SK-N-SH (cell line): ENCODE results near the gene RPL12. TPM values are rescaled to one million over a fixed set of nuclear protein-coding genes. Genes with fewer than 3 reads are reported as not detected.

Experiments
- CTCF ChIA-PET: fragments of 300-600, 350-600 bp; formaldehyde crosslinking; extraction: SDS; loops from one replicate; lab custom pipeline; 2021; lab: Yijun Ruan, JAX
- POLR2A ChIA-PET: fragments of 350-600 bp; sonication (Branson Sonifier 250); formaldehyde crosslinking; extraction: SDS; loops from one replicate; lab custom pipeline; 2020; ENCODE audit warnings: antibody characterized with exemption, inconsistent platforms; lab: Yijun Ruan, JAX
- DNase-seq: peaks from one replicate; pipeline ENCODE4 v3.0.0; 2012
- H2AFZ ChIP-seq: fragments of 200-600 bp; sonication (generic); 2 replicates; pipeline ENCODE4 v1.8.1; 2016; ENCODE audit warnings: antibody characterized with exemption, mild to moderate bottlenecking, low read depth
- H3F3A ChIP-seq: fragments of 200-600 bp; sonication (generic); replicated peaks from 2 replicates; pipeline ENCODE3; 2016; ENCODE audit warnings: antibody characterized with exemption, mild to moderate bottlenecking; ENCODE audit not compliant: insufficient read depth
- H3K27ac ChIP-seq, 2 experiments: fragments of 200-500 bp in 1 of 2; fragments of 200-600 bp in 1 of 2; sonication (Bioruptor generic) in 1 of 2; sonication (generic), shearing (Covaris generic) in 1 of 2; 2 replicates each; pipeline versions ENCODE4 v1.5.1 to v1.6.1; 2014 to 2016; ENCODE audit warnings: low read depth in 2 of 2, inconsistent platforms in 1 of 2, low read length in 1 of 2, mild to moderate bottlenecking in 1 of 2, mixed read lengths in 1 of 2
- H3K27me3 ChIP-seq: fragments of 200-600 bp; sonication (generic), shearing (Covaris generic); 2 replicates; pipeline ENCODE4 v1.6.1; 2016; ENCODE audit warnings: mixed run types; ENCODE audit not compliant: insufficient read depth
- H3K36me3 ChIP-seq, 2 experiments: fragments of 200-500 bp in 1 of 2; fragments of 200-600 bp in 1 of 2; sonication (Bioruptor generic) in 1 of 2; sonication (generic) in 1 of 2; replicated peaks in 1 of 2; 2 replicates each; pipeline versions ENCODE3 to v1.5.1; 2014 to 2016; ENCODE audit warnings: low read length in 1 of 2, mild to moderate bottlenecking in 1 of 2; ENCODE audit not compliant: insufficient read depth in 2 of 2, control insufficient read depth in 1 of 2
- H3K4me1 ChIP-seq, 2 experiments: fragments of 200-500 bp in 1 of 2; fragments of 200-600 bp in 1 of 2; sonication (Bioruptor generic) in 1 of 2; sonication (generic), shearing (Covaris generic) in 1 of 2; 2 replicates each; pipeline versions ENCODE4 v1.5.1 to v1.6.1; 2014 to 2016; ENCODE audit warnings: low read depth in 1 of 2, low read length in 1 of 2, mixed run types in 1 of 2; ENCODE audit not compliant: insufficient read depth in 2 of 2, control insufficient read depth in 1 of 2
- H3K4me2 ChIP-seq: fragments of 200-600 bp; sonication (generic), shearing (Covaris generic); 2 replicates; pipeline ENCODE4 v1.6.1; 2017; ENCODE audit warnings: mixed run types
- H3K4me3 ChIP-seq, 2 experiments: fragments of 200-500 bp in 1 of 2; fragments of 200-600 bp in 1 of 2; sonication (Bioruptor generic) in 1 of 2; sonication (generic), shearing (Covaris generic) in 1 of 2; 2 replicates each; pipeline versions ENCODE4 v1.5.1 to v1.8.1; 2014 to 2016; ENCODE audit warnings: low read depth in 2 of 2, inconsistent platforms in 1 of 2, low read length in 1 of 2, mild to moderate bottlenecking in 1 of 2, mixed read lengths in 1 of 2, moderate library complexity in 1 of 2
- H3K79me2 ChIP-seq: fragments of 200-600 bp; sonication (generic); 2 replicates; pipeline ENCODE4 v1.8.1; 2017; ENCODE audit warnings: mild to moderate bottlenecking; ENCODE audit not compliant: insufficient read depth
- H3K9ac ChIP-seq: fragments of 200-600 bp; sonication (generic); 2 replicates; pipeline ENCODE4 v1.6.1; 2017; ENCODE audit warnings: mixed run types
- H3K9me2 ChIP-seq: fragments of 200-600 bp; sonication (generic); 2 replicates; pipeline ENCODE4 v1.6.1; 2017; ENCODE audit warnings: mixed run types
- H3K9me3 ChIP-seq: fragments of 200-600 bp; sonication (generic); 2 replicates; pipeline ENCODE4 v1.6.1; 2017; ENCODE audit warnings: mixed run types, mild to moderate bottlenecking, moderate library complexity
- H4K20me1 ChIP-seq: fragments of 200-600 bp; sonication (generic); 2 replicates; pipeline ENCODE4 v1.6.1; 2017; ENCODE audit warnings: mild to moderate bottlenecking, mixed run types; ENCODE audit not compliant: insufficient read depth
- CHD2 ChIP-seq: fragments of 150-350 bp; IDR thresholded peaks from 2 replicates; pipeline ENCODE4 v1.6.1; 2018; ENCODE audit warnings: low read length; ENCODE audit not compliant: partially characterized antibody
- EP300 ChIP-seq, 2 experiments: IDR thresholded peaks; 2 replicates each; pipeline versions ENCODE4 v1.4.0 to v1.6.1; 2012; ENCODE audit warnings: borderline replicate concordance in 1 of 2, low read depth in 1 of 2, low read length in 1 of 2
- EZH2phosphoT487 ChIP-seq: fragments of 200-600 bp; sonication (generic); IDR thresholded peaks from 2 replicates; pipeline ENCODE4 v1.6.1; 2017; ENCODE audit warnings: low read depth, mixed run types, mild to moderate bottlenecking, antibody characterized with exemption, moderate library complexity, borderline replicate concordance
- FOSL2 ChIP-seq: IDR thresholded peaks from 2 replicates; pipeline ENCODE4 v1.4.0; 2012; ENCODE audit warnings: low read depth, mild to moderate bottlenecking, moderate library complexity, borderline replicate concordance
- FOXJ3 ChIP-seq: sonication (generic); formaldehyde crosslinking; IDR thresholded peaks from 2 replicates; pipeline ENCODE4 v1.5.1; 2020; ENCODE audit warnings: mild to moderate bottlenecking, missing genetic modification reagents
- FOXM1 ChIP-seq: IDR thresholded peaks from 2 replicates; pipeline ENCODE4 v1.4.0; 2012; ENCODE audit warnings: low read depth, mild to moderate bottlenecking
- GABPA ChIP-seq: IDR thresholded peaks from 2 replicates; pipeline ENCODE4 v1.4.0; 2012; ENCODE audit warnings: low read depth, mild to moderate bottlenecking
- GATA2 ChIP-seq: sonication (generic); formaldehyde crosslinking; IDR thresholded peaks from 2 replicates; pipeline ENCODE4 v1.5.0; 2020; ENCODE audit warnings: mild to moderate bottlenecking, missing genetic modification reagents
- JUND ChIP-seq: IDR thresholded peaks from 2 replicates; pipeline ENCODE4 v1.4.0; 2012
- MEF2A ChIP-seq: IDR thresholded peaks from 2 replicates; pipeline ENCODE4 v1.4.0; 2012; ENCODE audit warnings: low read depth, borderline replicate concordance
- NFIC ChIP-seq: IDR thresholded peaks from 2 replicates; pipeline ENCODE4 v1.4.0; 2012; ENCODE audit warnings: borderline replicate concordance
- POLR2AphosphoS5 ChIP-seq: IDR thresholded peaks from 2 replicates; pipeline ENCODE4 v1.6.1; 2012; ENCODE audit warnings: low read depth, low read length
- RAD21 ChIP-seq: IDR thresholded peaks from 2 replicates; pipeline ENCODE4 v1.6.1; 2012; ENCODE audit warnings: mild to moderate bottlenecking, low read length
- RCOR1 ChIP-seq: fragments of 150-350 bp; IDR thresholded peaks from 2 replicates; pipeline ENCODE4 v1.6.1; 2017; ENCODE audit warnings: antibody characterized with exemption, low read length
- RFX5 ChIP-seq: IDR thresholded peaks from 2 replicates; pipeline ENCODE4 v1.6.1; 2012; ENCODE audit warnings: mild to moderate bottlenecking, improper control_type of control experiment, low read length
- RXRA ChIP-seq: IDR thresholded peaks from 2 replicates; pipeline ENCODE4 v1.4.0; 2012; ENCODE audit warnings: low read depth, mild to moderate bottlenecking, borderline replicate concordance
- SIN3A ChIP-seq: IDR thresholded peaks from 2 replicates; pipeline ENCODE4 v1.6.1; 2012; ENCODE audit warnings: low read depth, mild to moderate bottlenecking, low read length, moderate library complexity, borderline replicate concordance
- SMC3 ChIP-seq: IDR thresholded peaks from 2 replicates; pipeline ENCODE4 v1.6.1; 2012; ENCODE audit warnings: low read depth, low read length, improper control_type of control experiment
- TCF12 ChIP-seq: IDR thresholded peaks from 2 replicates; pipeline ENCODE4 v1.4.0; 2012
- TEAD4 ChIP-seq: IDR thresholded peaks from 2 replicates; pipeline ENCODE4 v1.4.0; 2012; ENCODE audit warnings: mild to moderate bottlenecking, borderline replicate concordance; ENCODE audit not compliant: insufficient read depth
- YY1 ChIP-seq: IDR thresholded peaks from 2 replicates; pipeline ENCODE4 v1.4.0; 2012; ENCODE audit warnings: low read depth, mild to moderate bottlenecking
- WGBS: methylation state at CpG from one replicate; pipeline ENCODE4 v1.1.6; 2017; ENCODE audit warnings: low lambda C conversion rate; 5-methylcytosine and 5-hydroxymethylcytosine counted together
- polyA plus RNA-seq, 3 experiments: library from polyadenylated mRNA; depleted of rRNA; stranded (reverse); fragments of >200 nt; gene quantifications; 2 replicates each; pipeline ENCODE4 v1.2.3, GENCODE V29; 2012
- TF ChIP-seq, protein P1 (sequence below): IDR thresholded peaks from 2 replicates; pipeline ENCODE4 v1.4.0; 2012; ENCODE audit warnings: low read depth
- TF ChIP-seq, protein P2 (sequence below): IDR thresholded peaks from 2 replicates; pipeline ENCODE4; 2012
- TF ChIP-seq, protein P3 (sequence below): fragments of 150-350 bp; IDR thresholded peaks from 2 replicates; pipeline ENCODE4 v1.6.1; 2017; ENCODE audit warnings: antibody characterized with exemption, low read length, low read depth, borderline replicate concordance
- TF ChIP-seq, protein P4 (sequence below): fragments of 200-600 bp; sonication (generic); IDR thresholded peaks from 2 replicates; pipeline ENCODE4 v1.6.1; 2017; ENCODE audit warnings: antibody characterized with exemption, mild to moderate bottlenecking, moderate library complexity
- TF ChIP-seq, protein P5 (sequence below): IDR thresholded peaks from 2 replicates; pipeline ENCODE4 v1.4.0; 2012; ENCODE audit warnings: low read depth, borderline replicate concordance
- TF ChIP-seq, protein P6 (sequence below): fragments of 150-350 bp; IDR thresholded peaks from 2 replicates; pipeline ENCODE4 v1.6.1; 2016; ENCODE audit warnings: mild to moderate bottlenecking, low read depth, low read length

RPL12 gene
- 3,270 and 3,754 TPM in 2 replicates for polyA plus RNA-seq (2012; rRNA removed)
- polyA plus RNA-seq (2012; cell fraction: cytosol; rRNA removed), result 3,350 and 3,639 TPM in 2 replicates
- polyA plus RNA-seq (2012; cell fraction: nucleus; rRNA removed), result 595 and 635 TPM in 2 replicates

DNA sequence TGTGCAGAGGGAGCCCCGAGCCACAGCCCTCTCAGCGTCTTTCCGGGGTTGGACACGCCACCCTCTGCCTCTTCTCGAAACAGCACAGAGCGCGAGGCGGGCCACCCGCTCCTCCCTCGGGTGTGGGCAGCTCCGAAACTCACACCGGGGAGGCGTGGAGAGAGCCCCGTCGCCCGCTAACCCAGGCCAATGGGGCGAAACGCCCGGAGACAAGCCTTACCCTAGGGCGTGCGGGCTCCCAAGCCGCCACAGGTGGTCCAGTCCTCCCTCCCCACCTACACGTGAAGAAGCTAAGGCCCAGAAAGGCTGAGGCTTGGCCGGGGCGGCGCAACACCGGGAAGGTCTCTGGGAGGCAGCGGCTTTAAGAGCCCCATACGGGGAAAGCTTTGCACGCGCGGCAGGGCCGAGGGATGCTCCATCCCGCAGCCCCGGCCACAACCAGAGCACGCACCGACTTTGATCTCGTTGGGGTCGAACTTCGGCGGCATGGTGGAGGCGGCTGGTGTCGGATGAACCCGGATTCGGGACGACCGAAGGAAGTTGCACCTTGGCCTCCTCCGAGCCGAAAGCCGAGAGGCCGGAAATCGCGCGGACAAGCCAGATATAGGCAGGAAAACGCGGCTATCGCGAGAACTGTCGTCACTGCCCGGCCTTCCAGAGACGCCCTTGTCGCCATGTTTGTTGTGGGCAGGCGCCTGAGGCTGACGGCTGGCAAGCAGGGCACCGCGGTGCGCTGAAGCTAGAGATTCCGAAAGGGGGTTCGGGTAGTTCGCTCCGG lies at the start of gene RPL12, which contains the start of gene LRSAM1:
Gene RPL12 (minus strand): TSS at position 577 of the 778 bp plus-strand sequence. CDS start 89 bp downstream, at position 488.
Gene LRSAM1 (plus strand): TSS at position 681 of the 778 bp plus-strand sequence. CDS start 3,018 bp downstream, outside the sequence.
- H3K27me3 ChIP-seq, result no peaks in the 10 kb centered on the region
- WGBS, result 1% methylated on average over 26 of the region's 71 CpGs
- peak within 1 kb of the TSS; percentile 95 for H3K9ac ChIP-seq
- peak within 1 kb of the TSS; percentile 77 to 95 for H3K27ac ChIP-seq
- no peaks in the 10 kb centered on the region for H3K9me3 ChIP-seq
- H3K4me3 ChIP-seq, result peak within 1 kb of the TSS; percentile 92 to 99
- peaks cover 5 to 40% of the 10 kb centered on the region in 2 experiments; a peak in 3 of 4 replicates for H3K4me1 ChIP-seq
- H3K9me2 ChIP-seq, result no peaks in the 10 kb centered on the region
- peak within 1 kb of the TSS; percentile 90 for H2AFZ ChIP-seq
- CTCF ChIA-PET, result interaction anchor here (1.9 kb wide), 1 partner anchor 12 kb away, joined by 5 read pairs; no protein-coding TSS in a partner anchor
- H4K20me1 ChIP-seq, result peaks cover 47% of the 10 kb centered on the region
- peaks cover 36 to 60% of the 10 kb centered on the region in 2 experiments for H3K36me3 ChIP-seq
- peaks cover 53% of the 10 kb centered on the region for H3F3A ChIP-seq
- H3K4me2 ChIP-seq, result peak within 1 kb of the TSS; percentile 95
- peak; percentile 95 for DNase-seq
- H3K79me2 ChIP-seq, result peaks cover 66% of the 10 kb centered on the region
- POLR2A ChIA-PET, result interaction anchor here (0.5 to 3.2 kb wide), 10 partner anchors 10 to 227 kb away, joined by 3 to 12 read pairs (median 4); partner anchors contain the start of genes SLC2A8 and ZNF79
- TF ChIP-seq RCOR1 (peak; percentile 54; the same call in 1 of the 2 replicates), GATA2 (no peak), EZH2phosphoT487 (no peak), YY1 (peak; percentile 99), RXRA (no peak), FOXM1 (peak; percentile 52; the same call in 1 of the 2 replicates), JUND (peak; percentile 13; the same call in 1 of the 2 replicates), SIN3A (peak; percentile 99), FOXJ3 (0 out of 2 replicates have a peak, but pooled peaks have one; percentile 19), CHD2 (peak; percentile 99), MEF2A (no peak), NFIC (no peak), EP300 (IDR thresholded peaks at IDR 0.05; ENCODE audit: borderline replicate concordance in 1 of 2, low read depth in 1 of 2, low read length in 1 of 2) (peak in 1 of 2 experiments; percentile 20; a peak in 1 of 4 replicates), TCF12 (no peak; the same call in 1 of the 2 replicates), SMC3 (no peak), TEAD4 (no peak), RFX5 (no peak), POLR2AphosphoS5 (peak; percentile 100), FOSL2 (no peak; the same call in 1 of the 2 replicates), GABPA (peak; percentile 81), RAD21 (no peak)
- TF ChIP-seq, protein P1, sequence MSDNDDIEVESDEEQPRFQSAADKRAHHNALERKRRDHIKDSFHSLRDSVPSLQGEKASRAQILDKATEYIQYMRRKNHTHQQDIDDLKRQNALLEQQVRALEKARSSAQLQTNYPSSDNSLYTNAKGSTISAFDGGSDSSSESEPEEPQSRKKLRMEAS, result peak; percentile 91; the same call in 1 of the 2 replicates
- TF ChIP-seq, protein P2, sequence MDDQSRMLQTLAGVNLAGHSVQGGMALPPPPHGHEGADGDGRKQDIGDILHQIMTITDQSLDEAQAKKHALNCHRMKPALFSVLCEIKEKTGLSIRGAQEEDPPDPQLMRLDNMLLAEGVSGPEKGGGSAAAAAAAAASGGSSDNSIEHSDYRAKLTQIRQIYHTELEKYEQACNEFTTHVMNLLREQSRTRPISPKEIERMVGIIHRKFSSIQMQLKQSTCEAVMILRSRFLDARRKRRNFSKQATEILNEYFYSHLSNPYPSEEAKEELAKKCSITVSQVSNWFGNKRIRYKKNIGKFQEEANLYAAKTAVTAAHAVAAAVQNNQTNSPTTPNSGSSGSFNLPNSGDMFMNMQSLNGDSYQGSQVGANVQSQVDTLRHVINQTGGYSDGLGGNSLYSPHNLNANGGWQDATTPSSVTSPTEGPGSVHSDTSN, result peak; percentile 19; the same call in 1 of the 2 replicates
- TF ChIP-seq, protein P3, sequence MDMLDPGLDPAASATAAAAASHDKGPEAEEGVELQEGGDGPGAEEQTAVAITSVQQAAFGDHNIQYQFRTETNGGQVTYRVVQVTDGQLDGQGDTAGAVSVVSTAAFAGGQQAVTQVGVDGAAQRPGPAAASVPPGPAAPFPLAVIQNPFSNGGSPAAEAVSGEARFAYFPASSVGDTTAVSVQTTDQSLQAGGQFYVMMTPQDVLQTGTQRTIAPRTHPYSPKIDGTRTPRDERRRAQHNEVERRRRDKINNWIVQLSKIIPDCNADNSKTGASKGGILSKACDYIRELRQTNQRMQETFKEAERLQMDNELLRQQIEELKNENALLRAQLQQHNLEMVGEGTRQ, result no peak
- TF ChIP-seq, protein P4, sequence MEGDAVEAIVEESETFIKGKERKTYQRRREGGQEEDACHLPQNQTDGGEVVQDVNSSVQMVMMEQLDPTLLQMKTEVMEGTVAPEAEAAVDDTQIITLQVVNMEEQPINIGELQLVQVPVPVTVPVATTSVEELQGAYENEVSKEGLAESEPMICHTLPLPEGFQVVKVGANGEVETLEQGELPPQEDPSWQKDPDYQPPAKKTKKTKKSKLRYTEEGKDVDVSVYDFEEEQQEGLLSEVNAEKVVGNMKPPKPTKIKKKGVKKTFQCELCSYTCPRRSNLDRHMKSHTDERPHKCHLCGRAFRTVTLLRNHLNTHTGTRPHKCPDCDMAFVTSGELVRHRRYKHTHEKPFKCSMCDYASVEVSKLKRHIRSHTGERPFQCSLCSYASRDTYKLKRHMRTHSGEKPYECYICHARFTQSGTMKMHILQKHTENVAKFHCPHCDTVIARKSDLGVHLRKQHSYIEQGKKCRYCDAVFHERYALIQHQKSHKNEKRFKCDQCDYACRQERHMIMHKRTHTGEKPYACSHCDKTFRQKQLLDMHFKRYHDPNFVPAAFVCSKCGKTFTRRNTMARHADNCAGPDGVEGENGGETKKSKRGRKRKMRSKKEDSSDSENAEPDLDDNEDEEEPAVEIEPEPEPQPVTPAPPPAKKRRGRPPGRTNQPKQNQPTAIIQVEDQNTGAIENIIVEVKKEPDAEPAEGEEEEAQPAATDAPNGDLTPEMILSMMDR, result peak; percentile 10; the same call in 1 of the 2 replicates
- TF ChIP-seq, protein P5, sequence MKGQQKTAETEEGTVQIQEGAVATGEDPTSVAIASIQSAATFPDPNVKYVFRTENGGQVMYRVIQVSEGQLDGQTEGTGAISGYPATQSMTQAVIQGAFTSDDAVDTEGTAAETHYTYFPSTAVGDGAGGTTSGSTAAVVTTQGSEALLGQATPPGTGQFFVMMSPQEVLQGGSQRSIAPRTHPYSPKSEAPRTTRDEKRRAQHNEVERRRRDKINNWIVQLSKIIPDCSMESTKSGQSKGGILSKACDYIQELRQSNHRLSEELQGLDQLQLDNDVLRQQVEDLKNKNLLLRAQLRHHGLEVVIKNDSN, result no peak
- TF ChIP-seq, protein P6, sequence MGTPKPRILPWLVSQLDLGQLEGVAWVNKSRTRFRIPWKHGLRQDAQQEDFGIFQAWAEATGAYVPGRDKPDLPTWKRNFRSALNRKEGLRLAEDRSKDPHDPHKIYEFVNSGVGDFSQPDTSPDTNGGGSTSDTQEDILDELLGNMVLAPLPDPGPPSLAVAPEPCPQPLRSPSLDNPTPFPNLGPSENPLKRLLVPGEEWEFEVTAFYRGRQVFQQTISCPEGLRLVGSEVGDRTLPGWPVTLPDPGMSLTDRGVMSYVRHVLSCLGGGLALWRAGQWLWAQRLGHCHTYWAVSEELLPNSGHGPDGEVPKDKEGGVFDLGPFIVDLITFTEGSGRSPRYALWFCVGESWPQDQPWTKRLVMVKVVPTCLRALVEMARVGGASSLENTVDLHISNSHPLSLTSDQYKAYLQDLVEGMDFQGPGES, result no peak
